Loucy (cell line): ENCODE data around the gene TRIO.

Source experiments
- H2AFZ ChIP-seq: fragments of 200-600 bp; sonication (generic); 2 replicates; pipeline ENCODE4 v1.6.0; 2016; ENCODE audit warnings: antibody characterized with exemption, mild to moderate bottlenecking, low read length, moderate library complexity
- H3F3A ChIP-seq: fragments of 200-600 bp; 2 replicates; pipeline ENCODE4 v1.6.0; 2016; ENCODE audit warnings: antibody characterized with exemption, low read depth, mild to moderate bottlenecking
- H3K27me3 ChIP-seq: fragments of 200-600 bp; sonication (generic); 2 replicates; pipeline ENCODE4 v1.6.1; 2014; ENCODE audit warnings: low read length, mild to moderate bottlenecking; ENCODE audit not compliant: insufficient read depth, poor library complexity, severe bottlenecking
- H3K36me3 ChIP-seq: fragments of 200-600 bp; sonication (generic); 2 replicates; pipeline ENCODE4 v1.6.1; 2016; ENCODE audit warnings: low read length; ENCODE audit not compliant: insufficient read depth
- H3K4me1 ChIP-seq: fragments of 200-600 bp; sonication (generic); 2 replicates; pipeline ENCODE4 v1.5.1; 2014; ENCODE audit warnings: low read length, mild to moderate bottlenecking; ENCODE audit not compliant: insufficient read depth, poor library complexity, severe bottlenecking
- H3K4me2 ChIP-seq: fragments of 200-600 bp; sonication (generic); 2 replicates; pipeline ENCODE4 v1.6.0; 2014; ENCODE audit warnings: antibody characterized with exemption, low read length, low read depth, mild to moderate bottlenecking; ENCODE audit not compliant: poor library complexity, severe bottlenecking
- H3K4me3 ChIP-seq: fragments of 200-600 bp; sonication (generic); 2 replicates; pipeline ENCODE4 v1.5.1; 2014; ENCODE audit warnings: low read length, mild to moderate bottlenecking, mixed read lengths; ENCODE audit not compliant: poor library complexity, severe bottlenecking
- H3K79me2 ChIP-seq: fragments of 200-600 bp; sonication (generic); 2 replicates; pipeline ENCODE4 v1.6.1; 2014; ENCODE audit warnings: low read length; ENCODE audit not compliant: insufficient read depth
- H3K9ac ChIP-seq: fragments of 200-600 bp; sonication (generic); 2 replicates; pipeline ENCODE4 v1.6.0; 2014; ENCODE audit warnings: mild to moderate bottlenecking, low read depth, low read length, moderate library complexity; ENCODE audit not compliant: poor library complexity, severe bottlenecking
- H3K9me2 ChIP-seq: fragments of 200-600 bp; sonication (generic); replicated peaks from 2 replicates; pipeline ENCODE4 v1.6.1; 2016; ENCODE audit warnings: low read depth, low read length, mixed read lengths
- H3K9me3 ChIP-seq: fragments of 200-600 bp; sonication (generic); 2 replicates; pipeline ENCODE4 v1.6.1; 2014; ENCODE audit warnings: mild to moderate bottlenecking, antibody characterized with exemption, low read length, low read depth; ENCODE audit not compliant: insufficient read depth
- H4K20me1 ChIP-seq: fragments of 200-600 bp; sonication (generic); 2 replicates; pipeline ENCODE4 v1.6.0; 2014; ENCODE audit warnings: antibody characterized with exemption, low read length, mild to moderate bottlenecking; ENCODE audit not compliant: insufficient read depth, poor library complexity, severe bottlenecking
- CTCF ChIP-seq: fragments of 200-600 bp; sonication (generic); conservative IDR thresholded peaks from 2 replicates; pipeline ENCODE4 v1.5.1; 2014; ENCODE audit warnings: mild to moderate bottlenecking, antibody characterized with exemption, low read length
- EZH2phosphoT487 ChIP-seq: fragments of 200-600 bp; IDR thresholded peaks from 2 replicates; pipeline ENCODE4 v1.6.1; 2018; ENCODE audit warnings: antibody characterized with exemption, mild to moderate bottlenecking, moderate library complexity, borderline replicate concordance

Gene TRIO

DNA sequence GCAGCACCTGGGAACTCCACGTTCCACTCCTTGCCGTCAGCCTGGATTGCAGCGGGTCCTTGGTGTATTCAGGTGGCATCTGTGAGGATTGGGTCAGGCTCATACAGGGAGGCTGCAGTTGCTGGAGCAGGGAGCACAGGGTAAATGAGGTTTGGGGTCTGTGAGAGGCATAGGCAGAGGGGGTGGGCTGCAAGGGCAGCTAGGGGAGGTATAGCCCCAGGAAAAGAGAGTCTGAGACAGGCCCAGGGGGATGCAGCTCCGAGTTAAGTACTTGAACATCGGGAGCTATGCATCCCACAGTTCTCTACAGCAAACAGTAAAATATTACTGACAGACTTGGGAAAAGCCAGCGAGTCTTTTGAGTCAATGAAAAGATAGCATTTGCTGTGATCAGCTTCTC is 101.6 kb downstream of the TRIO start:
- no peaks in the 10 kb centered on the region for H3K4me1 ChIP-seq
- H3K79me2 ChIP-seq = peaks cover 86% of the 10 kb centered on the region
- H3K4me3 ChIP-seq = no peak overlapping the region
- no peaks in the 10 kb centered on the region for H3F3A ChIP-seq
- H3K9me3 ChIP-seq = no peaks in the 10 kb centered on the region
- H3K27me3 ChIP-seq = no peaks in the 10 kb centered on the region
- peaks cover 23% of the 10 kb centered on the region for H4K20me1 ChIP-seq
- H2AFZ ChIP-seq = no peak overlapping the region
- H3K9me2 ChIP-seq = no peaks in the 10 kb centered on the region
- H3K9ac ChIP-seq = no peak overlapping the region
- no peak for TF ChIP-seq CTCF
- no peak for TF ChIP-seq EZH2phosphoT487
- no peaks in the 10 kb centered on the region for H3K36me3 ChIP-seq
- H3K4me2 ChIP-seq = no peak overlapping the region

DNA sequence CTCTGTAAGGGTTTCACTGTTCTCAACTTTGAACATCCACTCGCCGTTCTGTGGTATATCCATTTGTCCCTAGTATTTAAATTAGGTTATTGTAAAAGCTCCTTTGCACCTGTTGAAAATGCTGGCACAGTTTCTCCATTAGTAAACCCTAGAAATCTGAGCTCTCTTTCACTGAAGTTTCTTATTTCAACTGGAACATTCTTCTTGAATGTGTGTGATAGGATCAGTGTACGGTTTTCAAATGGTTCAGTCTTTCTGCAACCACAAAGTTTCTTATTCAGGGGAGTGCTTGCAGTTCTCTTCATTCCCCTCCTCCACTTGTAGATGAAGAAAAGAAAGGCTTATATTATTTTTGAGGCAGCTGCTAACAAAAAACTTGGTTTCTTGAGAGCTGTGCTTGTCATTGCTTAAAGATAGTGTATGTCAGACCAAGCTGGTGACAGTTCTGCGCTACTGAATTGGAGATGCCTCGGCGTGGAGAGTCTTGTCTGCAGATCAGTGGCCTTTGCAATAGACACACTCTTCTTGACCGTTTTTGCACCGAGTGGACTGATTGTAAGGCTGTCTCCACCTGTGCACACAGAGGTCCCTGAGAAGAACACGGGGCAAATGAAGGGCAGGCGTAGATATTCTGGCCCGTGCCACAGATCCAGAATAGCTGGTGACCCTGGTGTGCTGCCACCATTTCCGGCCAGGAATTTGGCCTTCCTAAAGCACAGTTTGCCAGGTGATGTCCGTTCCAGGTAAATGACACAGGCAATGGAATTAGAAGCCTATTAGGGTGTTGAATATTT is 102.2 kb downstream of the TRIO start:
- no peaks in the 10 kb centered on the region for H3K27me3 ChIP-seq
- no peaks in the 10 kb centered on the region for H3K36me3 ChIP-seq
- H3K4me1 ChIP-seq = peaks cover 4% of the 10 kb centered on the region
- H4K20me1 ChIP-seq = peaks cover 21% of the 10 kb centered on the region
- no peak overlapping the region for H3K4me3 ChIP-seq
- H3K4me2 ChIP-seq = no peak overlapping the region
- H2AFZ ChIP-seq = no peak overlapping the region
- peaks cover 85% of the 10 kb centered on the region for H3K79me2 ChIP-seq
- no peaks in the 10 kb centered on the region for H3K9me3 ChIP-seq
- H3F3A ChIP-seq = no peaks in the 10 kb centered on the region
- H3K9me2 ChIP-seq = no peaks in the 10 kb centered on the region
- TF ChIP-seq EZH2phosphoT487 = no peak
- TF ChIP-seq CTCF = no peak
- H3K9ac ChIP-seq = no peak overlapping the region

DNA sequence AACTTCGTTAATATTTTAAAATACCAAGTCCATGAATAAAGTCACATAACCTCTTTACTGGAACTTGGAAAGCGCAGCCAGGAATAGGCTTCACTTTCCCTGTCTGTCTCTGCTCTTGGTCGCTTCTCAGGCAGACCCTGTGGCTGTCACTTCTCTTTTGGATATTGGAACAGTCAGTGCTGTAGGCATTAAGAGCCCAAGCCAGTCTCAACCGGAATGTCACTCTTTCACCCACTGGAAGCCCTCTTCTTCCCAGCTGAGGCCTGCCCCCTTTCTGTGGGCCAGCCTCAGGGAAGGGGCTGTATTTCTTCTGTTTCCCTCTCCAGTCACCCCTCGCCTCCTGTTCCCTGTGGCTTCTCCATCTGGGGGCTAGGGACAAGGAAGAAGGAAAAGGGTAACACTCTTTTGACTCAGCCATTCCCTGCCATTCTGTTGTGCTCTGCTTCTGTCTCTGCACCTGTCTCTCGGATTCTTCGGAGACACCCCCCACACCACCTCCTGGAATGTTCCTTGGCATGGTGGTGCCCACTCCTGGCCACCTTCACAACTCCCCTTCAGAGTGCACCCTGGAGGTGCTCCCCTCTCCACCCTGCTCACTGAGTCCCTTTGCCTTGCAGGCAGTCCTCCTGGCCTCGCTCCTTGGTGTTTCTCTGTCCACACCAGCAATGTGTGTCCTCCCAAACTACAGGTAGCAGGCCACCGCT is 103.4 kb downstream of the TRIO start:
- peaks cover 25% of the 10 kb centered on the region for H4K20me1 ChIP-seq
- TF ChIP-seq EZH2phosphoT487 (no peak), CTCF (no peak)
- no peak overlapping the region for H3K9ac ChIP-seq
- peaks cover 87% of the 10 kb centered on the region for H3K79me2 ChIP-seq
- no peaks in the 10 kb centered on the region for H3F3A ChIP-seq
- H3K4me1 ChIP-seq = peaks cover 14% of the 10 kb centered on the region
- no peaks in the 10 kb centered on the region for H3K36me3 ChIP-seq
- H3K4me3 ChIP-seq = no peak overlapping the region
- H2AFZ ChIP-seq = no peak overlapping the region
- H3K4me2 ChIP-seq = no peak overlapping the region
- no peaks in the 10 kb centered on the region for H3K27me3 ChIP-seq
- H3K9me2 ChIP-seq = no peaks in the 10 kb centered on the region
- no peaks in the 10 kb centered on the region for H3K9me3 ChIP-seq
